GM12891 (cell line): ENCODE measurements around the gene SLC26A1.

Source experiments
- POLR2A ChIP-seq: IDR thresholded peaks from 2 replicates; pipeline ENCODE4 v1.6.1; 2011; ENCODE audit warnings: low read depth, low read length, control low read depth
- POLR2AphosphoS5 ChIP-seq: IDR thresholded peaks from 2 replicates; pipeline ENCODE4 v1.6.1; 2011; ENCODE audit warnings: low read depth, low read length, control low read depth

DNA sequence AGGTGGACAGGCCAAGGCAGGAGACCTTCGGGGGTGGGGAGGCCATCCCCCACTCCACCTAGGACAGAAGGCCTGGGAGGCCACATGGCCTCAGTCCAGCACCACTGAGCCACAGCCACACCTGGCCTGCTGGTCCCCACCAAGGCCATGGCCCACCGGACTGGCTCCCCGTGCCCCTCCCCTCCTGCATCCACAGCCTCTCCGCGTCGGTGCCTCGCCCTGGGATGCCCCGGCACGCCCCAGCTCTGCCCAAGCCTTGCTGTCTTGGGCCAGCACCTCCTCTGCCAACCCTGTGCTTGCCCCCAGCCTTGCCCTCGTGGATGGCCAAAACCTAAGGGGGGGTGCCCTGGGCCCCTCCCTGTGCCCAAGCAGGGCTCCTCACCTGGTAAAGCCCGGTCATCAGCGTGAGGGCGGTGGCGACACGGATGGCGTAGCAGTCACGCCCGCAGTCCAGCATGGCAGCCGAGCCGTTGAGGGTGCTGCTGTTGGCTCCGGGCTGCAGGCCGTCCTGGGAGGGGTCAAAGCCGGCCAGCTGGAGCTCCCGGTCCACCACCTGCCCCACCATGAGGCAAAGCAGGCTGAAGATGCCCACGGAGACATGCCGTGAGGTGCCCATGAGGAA lies 2.3 kb downstream of the SLC26A1 start:
- TF ChIP-seq POLR2A, result no peak
- no peak for TF ChIP-seq POLR2AphosphoS5
